ENCODE data around the gene IRF5.
"Not testable (repeated sequence)": the region's sequence is repeated elsewhere in the genome, so short reads cannot be mapped to it uniquely, and the experiment has no call there.

The IRF5 gene

DNA sequence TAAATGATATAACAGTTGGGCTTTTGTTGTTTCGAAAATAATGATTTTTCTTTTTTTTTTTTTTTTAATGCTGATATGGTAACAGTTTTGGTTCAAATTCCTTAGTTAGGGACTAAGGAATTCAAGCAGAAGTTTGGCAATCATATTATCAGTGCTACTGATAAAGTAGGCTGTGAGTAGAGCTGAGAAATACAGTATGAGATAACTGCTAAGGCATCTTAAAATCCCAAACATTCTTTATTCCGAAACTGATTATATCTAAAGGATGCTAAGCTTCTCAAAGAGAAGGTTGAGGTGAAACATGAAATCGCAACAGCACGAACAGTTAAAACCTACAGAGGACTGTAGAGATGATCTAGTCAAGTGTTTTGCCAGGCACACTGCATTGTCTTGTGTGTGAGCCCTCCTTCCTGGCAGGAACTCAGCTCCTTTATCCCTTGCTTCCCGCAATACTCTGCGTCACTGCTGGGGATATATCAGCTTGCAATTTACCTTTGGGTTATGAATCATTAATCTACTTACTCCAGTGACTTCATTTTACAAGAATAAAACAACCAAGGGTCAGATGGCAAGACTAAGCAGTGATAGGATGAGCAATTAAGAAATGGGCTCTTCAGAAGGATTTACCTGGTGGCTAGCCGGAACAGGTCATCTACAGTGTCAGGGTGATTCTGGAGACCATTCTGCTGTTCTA lies 36.7 kb downstream of the IRF5 start:
- DNase-seq: no peak

DNA sequence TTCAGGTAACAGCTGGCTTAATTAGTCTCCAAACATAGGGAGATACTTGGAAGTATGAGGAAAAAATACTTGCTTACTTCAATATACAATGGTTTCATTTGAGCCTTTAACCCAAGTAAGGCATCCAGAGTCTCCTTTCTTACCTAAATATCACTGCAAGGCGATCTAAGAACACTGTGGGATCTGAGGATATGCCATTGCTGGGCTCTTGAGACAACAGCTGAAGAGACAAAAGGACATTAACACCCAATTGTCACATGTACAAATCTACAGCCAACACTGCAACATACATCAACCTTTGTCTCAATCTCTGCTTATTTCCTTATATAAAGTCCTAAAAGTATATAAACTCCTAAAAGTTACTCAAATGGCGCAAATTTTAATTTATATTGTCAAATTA lies 44.4 kb downstream of the IRF5 start:
- DNase-seq: no peak

DNA sequence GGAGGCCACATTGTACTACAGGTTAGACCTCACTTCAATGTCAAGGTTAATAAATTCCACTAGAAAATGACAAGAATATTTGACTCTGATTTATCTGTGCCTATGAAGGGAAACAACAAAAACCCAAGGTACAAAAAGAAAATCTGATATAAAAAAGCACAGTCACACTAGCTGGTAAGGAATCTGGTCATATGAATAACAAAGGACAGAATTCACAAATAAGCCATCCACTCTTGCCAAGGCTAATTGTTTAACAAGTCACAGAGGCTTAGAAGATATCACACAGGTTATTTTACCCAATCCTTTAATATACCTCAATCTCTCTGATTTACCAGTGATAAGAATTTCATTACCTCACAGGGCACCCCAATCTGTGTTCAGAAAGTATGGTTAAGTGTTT lies 47.9 kb downstream of the IRF5 start:
- DNase-seq: no peak

DNA sequence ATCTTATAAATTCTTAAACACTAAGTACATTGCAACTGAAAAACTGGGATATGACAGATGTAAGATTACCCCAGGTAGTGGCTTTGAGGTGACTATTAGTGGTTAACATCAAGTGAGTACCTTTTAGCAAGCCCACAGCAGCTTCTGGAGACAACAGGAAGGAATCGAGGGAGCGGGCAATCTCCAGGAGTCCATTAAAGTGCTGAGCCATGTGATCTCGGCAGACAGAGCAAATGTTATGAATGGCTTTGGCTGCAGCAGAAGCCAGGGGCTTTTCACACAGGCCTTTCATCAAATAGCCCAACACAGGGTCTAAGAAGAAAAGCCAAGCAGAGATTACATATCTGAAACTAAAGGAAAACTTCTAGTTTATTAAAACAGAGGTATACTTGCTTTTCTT lies 48.9 kb downstream of the IRF5 start:
- DNase-seq: no peak

DNA sequence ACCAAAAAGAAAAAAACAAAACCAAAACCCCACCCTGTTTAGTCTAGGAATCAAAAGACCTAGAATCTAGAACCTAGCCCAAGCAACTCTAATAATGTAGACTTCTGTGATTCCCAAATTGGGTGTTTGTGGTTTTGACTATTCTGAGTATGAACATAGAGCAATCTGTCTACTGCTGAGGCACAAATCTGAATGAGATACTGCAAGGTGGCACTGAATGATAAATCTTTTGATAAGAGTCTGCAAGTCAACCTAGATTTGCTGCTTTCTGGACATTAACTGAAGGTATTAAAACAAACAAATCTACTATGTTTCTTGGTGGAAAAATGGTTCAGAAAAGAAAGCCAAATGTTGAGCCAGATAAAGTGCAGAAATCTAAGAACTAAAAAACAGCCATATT lies 50.6 kb downstream of the IRF5 start:
- DNase-seq: no peak

DNA sequence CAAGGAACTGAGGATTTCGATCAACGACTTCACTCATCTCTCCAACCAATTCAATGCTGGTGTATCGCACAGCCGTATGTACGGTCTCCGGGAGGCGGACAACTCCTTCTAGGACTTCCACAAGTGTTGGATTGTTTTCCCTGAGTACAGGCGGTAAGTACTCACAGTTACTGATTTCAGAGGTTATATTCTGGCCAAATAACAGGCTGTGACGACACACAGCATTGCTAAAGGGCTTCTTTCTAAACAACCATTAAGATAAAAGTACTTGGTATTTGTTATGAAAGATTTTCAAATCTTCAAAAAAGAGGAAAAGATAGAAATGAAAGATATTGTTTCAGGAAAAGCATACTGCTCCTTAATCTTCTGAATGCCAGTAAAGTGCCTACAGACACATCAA lies 52.2 kb downstream of the IRF5 start:
- DNase-seq: no peak

DNA sequence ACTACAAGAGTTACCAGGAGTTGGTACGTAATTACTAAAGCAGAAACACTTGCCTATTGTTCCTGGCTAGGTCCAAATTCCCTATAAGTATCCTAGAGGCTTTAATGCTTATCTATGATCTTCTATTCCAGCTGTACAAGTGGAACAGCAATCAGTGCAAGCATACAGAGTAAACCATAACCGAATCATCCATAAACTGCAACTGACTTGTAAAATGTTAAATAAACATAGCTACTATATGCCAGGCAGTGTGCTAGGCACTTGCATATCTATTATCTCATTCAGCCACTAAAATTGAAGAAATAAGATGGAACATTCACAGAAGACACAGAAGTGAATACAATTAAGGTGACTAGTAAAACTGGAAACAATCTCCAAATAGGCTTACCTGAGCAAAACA lies 55.7 kb downstream of the IRF5 start:
- no peak for DNase-seq

DNA sequence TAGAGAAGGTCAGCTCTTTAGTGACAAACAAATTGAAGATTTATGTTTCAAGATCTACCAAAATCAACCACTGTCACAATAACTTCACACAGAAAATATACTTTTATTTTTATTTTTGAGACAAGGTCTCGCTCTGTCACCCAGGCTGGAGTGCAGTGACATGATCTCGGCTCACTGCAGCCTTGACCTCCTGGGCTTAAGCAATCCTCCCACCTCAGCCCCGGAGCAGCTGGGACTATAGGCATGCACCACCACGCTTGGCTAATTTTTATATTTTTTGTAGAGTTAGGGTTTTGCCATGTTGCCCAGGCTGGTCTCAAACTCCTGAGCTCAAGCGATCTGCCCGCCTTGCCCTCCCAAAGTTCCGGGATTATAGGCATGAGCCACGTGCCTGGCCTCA lies 56.8 kb downstream of the IRF5 start:
- not testable (repeated sequence) for DNase-seq

DNA sequence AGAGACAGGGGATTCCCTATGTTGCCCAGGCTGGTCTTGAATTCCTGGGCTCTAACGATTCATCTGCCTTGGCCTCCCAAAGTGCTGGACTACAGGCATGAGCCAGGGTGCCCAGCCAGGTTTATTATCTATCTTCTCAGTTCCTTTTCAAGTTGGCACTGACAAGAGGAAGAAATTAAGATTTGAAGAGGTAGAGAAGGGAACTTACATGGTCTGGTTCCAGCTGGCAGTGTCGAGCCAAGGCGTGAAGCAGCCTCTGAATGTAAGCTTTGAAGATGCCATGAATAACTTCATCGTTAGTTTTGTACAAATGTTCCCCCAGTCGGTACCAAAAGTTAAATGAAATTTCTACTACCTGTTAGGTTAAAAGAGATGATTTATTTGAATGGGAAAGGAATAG lies 59.5 kb downstream of the IRF5 start:
- DNase-seq: no peak
